HepG2 (cell line): ENCODE results near the gene RPL36AL. TPM values are rescaled to one million over a fixed set of nuclear protein-coding genes. Genes with fewer than 3 reads are reported as not detected.

Experiments used
- CSRNP1 ChIP-seq: sonication (generic); formaldehyde crosslinking; IDR thresholded peaks from 2 replicates; pipeline ENCODE4 v1.8.1; 2023; ENCODE audit warnings: mild to moderate bottlenecking, missing genetic modification reagents
- IRF9 ChIP-seq: sonication (generic); formaldehyde crosslinking; IDR thresholded peaks from 2 replicates; pipeline ENCODE4 v1.8.0; 2022; ENCODE audit warnings: missing genetic modification reagents, mild to moderate bottlenecking, borderline replicate concordance
- POGK ChIP-seq: sonication (generic); formaldehyde crosslinking; conservative IDR thresholded peaks from 2 replicates; pipeline ENCODE4 v1.8.0; 2022; ENCODE audit warnings: mild to moderate bottlenecking, moderate library complexity, missing genetic modification reagents
- TARDBP ChIP-seq: sonication (generic); formaldehyde crosslinking; IDR thresholded peaks from 2 replicates; pipeline ENCODE4 v1.8.0; 2022; ENCODE audit warnings: mild to moderate bottlenecking, missing genetic modification reagents
- THAP9 ChIP-seq: sonication (generic); formaldehyde crosslinking; IDR thresholded peaks from 2 replicates; pipeline ENCODE4; 2020; ENCODE audit warnings: missing genetic modification reagents, mild to moderate bottlenecking, borderline replicate concordance
- ZNF263 ChIP-seq: sonication (generic); formaldehyde crosslinking; IDR thresholded peaks from 2 replicates; pipeline ENCODE4 v1.4.0; 2020; ENCODE audit warnings: missing genetic modification reagents
- ZNF30 ChIP-seq: sonication (generic); formaldehyde crosslinking; IDR thresholded peaks from 2 replicates; pipeline ENCODE4 v1.5.0; 2020; ENCODE audit warnings: mild to moderate bottlenecking, missing genetic modification reagents
- ZNF431 ChIP-seq: sonication (generic); formaldehyde crosslinking; IDR thresholded peaks from 2 replicates; pipeline ENCODE4 v1.9.0; 2022; ENCODE audit warnings: missing genetic modification reagents, low read depth, mild to moderate bottlenecking, borderline replicate concordance
- ZNF468 ChIP-seq: sonication (generic); formaldehyde crosslinking; IDR thresholded peaks from 2 replicates; pipeline ENCODE4 v1.8.0; 2022; ENCODE audit warnings: mild to moderate bottlenecking, moderate library complexity, missing genetic modification reagents
- ZNF660 ChIP-seq: sonication (generic); formaldehyde crosslinking; IDR thresholded peaks from 2 replicates; pipeline ENCODE4 v1.5.1; 2020; ENCODE audit warnings: mild to moderate bottlenecking, low read depth, missing genetic modification reagents, borderline replicate concordance
- ZNF775 ChIP-seq: sonication (generic); formaldehyde crosslinking; IDR thresholded peaks from 2 replicates; pipeline ENCODE4 v1.4.0; 2020; ENCODE audit warnings: missing genetic modification reagents, mild to moderate bottlenecking, moderate library complexity, borderline replicate concordance
- polyA plus RNA-seq, 8 experiments: library from polyadenylated mRNA; depleted of rRNA in 3 of 8; stranded (reverse) in 7 of 8; unstranded in 1 of 8; fragments of >200 nt; fragmentation: Illumina TruSeq in 4 of 8; extraction: Trizol in 4 of 8; gene quantifications; 2 replicates each; pipeline versions ENCODE4 v1.2.1 to v1.2.3, GENCODE V29; 2011 to 2016; ENCODE audit warnings: low read depth in 4 of 8, missing spikeins in 1 of 8, mixed read lengths in 1 of 8; ENCODE audit not compliant: insufficient read depth in 1 of 8
- total RNA-seq, 5 experiments: library from RNA; depleted of rRNA; stranded (reverse); fragments of >200 nt; fragmentation: Illumina TruSeq; extraction: Trizol; gene quantifications; 2 replicates each; pipeline ENCODE4 v1.2.3, GENCODE V29; 2016; ENCODE audit warnings: low read depth in 1 of 5
- TF ChIP-seq, protein P1 (sequence below): sonication (generic); formaldehyde crosslinking; conservative IDR thresholded peaks from 2 replicates; pipeline ENCODE4 v1.4.0; 2020; ENCODE audit warnings: mild to moderate bottlenecking, missing genetic modification reagents, moderate library complexity
- TF ChIP-seq, protein P2 (sequence below): sonication (generic); formaldehyde crosslinking; IDR thresholded peaks from 2 replicates; pipeline ENCODE4 v1.5.1; 2020; ENCODE audit warnings: missing genetic modification reagents, mild to moderate bottlenecking, borderline replicate concordance

RPL36AL gene
- total and polyA plus RNA-seq, 2 of the 13 experiments (the other 11 are each of a cell fraction or from before 2014, with no cell fraction given): 90.0 to 294 TPM

DNA sequence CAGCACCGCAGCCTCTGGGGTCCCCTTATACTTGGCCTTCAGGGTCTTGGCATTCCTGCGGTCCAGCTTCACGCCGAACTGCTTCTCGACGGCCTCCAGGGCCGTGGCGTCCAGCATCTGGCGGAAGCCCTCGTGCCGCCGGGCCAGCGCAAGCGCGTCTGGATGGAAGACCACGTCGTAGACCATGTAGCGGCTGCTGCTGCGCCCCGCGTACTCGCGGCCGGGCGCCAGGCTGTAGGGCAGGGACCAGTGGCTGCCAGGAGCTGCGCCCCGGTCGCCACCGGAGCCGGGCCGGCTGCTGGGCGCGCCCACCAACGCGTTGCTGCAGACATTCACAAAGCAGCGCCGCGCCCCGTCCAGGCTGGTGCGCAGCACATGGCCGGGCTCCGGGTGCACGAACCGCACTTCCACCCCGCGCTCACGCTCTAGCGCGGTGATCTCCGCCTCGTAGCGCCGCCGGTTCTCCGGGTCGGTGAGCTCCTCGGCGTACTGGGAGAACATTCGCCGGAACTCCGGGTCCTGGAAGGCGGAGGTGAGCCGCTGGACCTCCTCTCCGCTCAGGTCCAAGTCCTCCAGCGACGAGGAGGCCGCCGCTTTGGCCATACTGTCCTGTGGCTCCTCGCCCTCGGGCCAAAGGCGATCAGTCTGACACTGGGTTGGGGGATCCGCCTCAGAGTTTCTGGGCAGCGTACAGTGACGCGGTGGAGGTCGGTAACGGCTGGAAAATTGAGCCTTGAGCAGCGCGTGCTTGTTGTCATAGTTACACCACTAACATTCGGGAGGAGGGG lies 14.3 kb upstream of the RPL36AL start, which contains the start of gene DNAAF2 (continued):
- TF ChIP-seq THAP9 (peak; percentile 17; the same call in 1 of the 2 replicates), CSRNP1 (CRISPR knock-in tag) (0 out of 2 replicates have a peak, but pooled peaks have one; percentile 13), ZNF263 (CRISPR knock-in tag) (no peak; the same call in 1 of the 2 replicates), ZNF30 (CRISPR knock-in tag) (peak; percentile 89; the same call in 1 of the 2 replicates), ZNF431 (CRISPR knock-in tag) (peak; percentile 16; the same call in 1 of the 2 replicates), IRF9 (CRISPR knock-in tag) (peak; percentile 6; the same call in 1 of the 2 replicates), ZNF468 (0 out of 2 replicates have a peak, but pooled peaks have one; percentile 26), ZNF660 (CRISPR knock-in tag) (no peak), POGK (no peak), TARDBP (CRISPR knock-in tag) (0 out of 2 replicates have a peak, but pooled peaks have one; percentile 14), ZNF775 (CRISPR knock-in tag) (0 out of 2 replicates have a peak, but pooled peaks have one; percentile 58)
- TF ChIP-seq, protein P1, sequence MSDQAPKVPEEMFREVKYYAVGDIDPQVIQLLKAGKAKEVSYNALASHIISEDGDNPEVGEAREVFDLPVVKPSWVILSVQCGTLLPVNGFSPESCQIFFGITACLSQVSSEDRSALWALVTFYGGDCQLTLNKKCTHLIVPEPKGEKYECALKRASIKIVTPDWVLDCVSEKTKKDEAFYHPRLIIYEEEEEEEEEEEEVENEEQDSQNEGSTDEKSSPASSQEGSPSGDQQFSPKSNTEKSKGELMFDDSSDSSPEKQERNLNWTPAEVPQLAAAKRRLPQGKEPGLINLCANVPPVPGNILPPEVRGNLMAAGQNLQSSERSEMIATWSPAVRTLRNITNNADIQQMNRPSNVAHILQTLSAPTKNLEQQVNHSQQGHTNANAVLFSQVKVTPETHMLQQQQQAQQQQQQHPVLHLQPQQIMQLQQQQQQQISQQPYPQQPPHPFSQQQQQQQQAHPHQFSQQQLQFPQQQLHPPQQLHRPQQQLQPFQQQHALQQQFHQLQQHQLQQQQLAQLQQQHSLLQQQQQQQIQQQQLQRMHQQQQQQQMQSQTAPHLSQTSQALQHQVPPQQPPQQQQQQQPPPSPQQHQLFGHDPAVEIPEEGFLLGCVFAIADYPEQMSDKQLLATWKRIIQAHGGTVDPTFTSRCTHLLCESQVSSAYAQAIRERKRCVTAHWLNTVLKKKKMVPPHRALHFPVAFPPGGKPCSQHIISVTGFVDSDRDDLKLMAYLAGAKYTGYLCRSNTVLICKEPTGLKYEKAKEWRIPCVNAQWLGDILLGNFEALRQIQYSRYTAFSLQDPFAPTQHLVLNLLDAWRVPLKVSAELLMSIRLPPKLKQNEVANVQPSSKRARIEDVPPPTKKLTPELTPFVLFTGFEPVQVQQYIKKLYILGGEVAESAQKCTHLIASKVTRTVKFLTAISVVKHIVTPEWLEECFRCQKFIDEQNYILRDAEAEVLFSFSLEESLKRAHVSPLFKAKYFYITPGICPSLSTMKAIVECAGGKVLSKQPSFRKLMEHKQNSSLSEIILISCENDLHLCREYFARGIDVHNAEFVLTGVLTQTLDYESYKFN: 0 out of 2 replicates have a peak, but pooled peaks have one; percentile 20
- TF ChIP-seq, protein P2, sequence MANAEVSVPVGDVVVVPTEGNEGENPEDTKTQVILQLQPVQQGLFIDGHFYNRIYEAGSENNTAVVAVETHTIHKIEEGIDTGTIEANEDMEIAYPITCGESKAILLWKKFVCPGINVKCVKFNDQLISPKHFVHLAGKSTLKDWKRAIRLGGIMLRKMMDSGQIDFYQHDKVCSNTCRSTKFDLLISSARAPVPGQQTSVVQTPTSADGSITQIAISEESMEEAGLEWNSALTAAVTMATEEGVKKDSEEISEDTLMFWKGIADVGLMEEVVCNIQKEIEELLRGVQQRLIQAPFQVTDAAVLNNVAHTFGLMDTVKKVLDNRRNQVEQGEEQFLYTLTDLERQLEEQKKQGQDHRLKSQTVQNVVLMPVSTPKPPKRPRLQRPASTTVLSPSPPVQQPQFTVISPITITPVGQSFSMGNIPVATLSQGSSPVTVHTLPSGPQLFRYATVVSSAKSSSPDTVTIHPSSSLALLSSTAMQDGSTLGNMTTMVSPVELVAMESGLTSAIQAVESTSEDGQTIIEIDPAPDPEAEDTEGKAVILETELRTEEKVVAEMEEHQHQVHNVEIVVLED (CRISPR knock-in tag): peak; percentile 0; the same call in 1 of the 2 replicates
